GM23338 (cell line): ENCODE measurements around the gene KCNK10.

Source experiments
- CREB1 ChIP-seq: fragments of 250-450 bp; sonication (Bioruptor Pico); IDR thresholded peaks from 2 replicates; pipeline ENCODE4 v1.5.0; 2020; ENCODE audit warnings: low read depth, mild to moderate bottlenecking, moderate library complexity
- EZH2 ChIP-seq: fragments of 200-600 bp; sonication (generic); IDR thresholded peaks from one replicate; pipeline ENCODE4 v1.8.0; 2017; ENCODE audit warnings: antibody characterized with exemption, mild to moderate bottlenecking, low read depth; ENCODE audit not compliant: unreplicated experiment
- POLR2AphosphoS5 ChIP-seq: IDR thresholded peaks from 2 replicates; pipeline ENCODE4 v1.6.1; 2016; ENCODE audit warnings: antibody characterized with exemption, low read depth
- ZNF114 ChIP-seq: fragments of 250-450 bp; sonication (Bioruptor Pico); IDR thresholded peaks from 2 replicates; pipeline ENCODE4 v1.5.0; 2020; ENCODE audit warnings: mild to moderate bottlenecking, moderate library complexity
- TF ChIP-seq, protein P1 (sequence below), 2 experiments: fragments of 200-600 bp in 1 of 2; sonication (generic) in 1 of 2; conservative IDR thresholded peaks; 2 replicates each; pipeline versions ENCODE4 v1.5.1 to v1.6.1; 2016 to 2017; ENCODE audit warnings: antibody characterized with exemption in 2 of 2, low read depth in 2 of 2, mild to moderate bottlenecking in 2 of 2, moderate library complexity in 1 of 2
- TF ChIP-seq, protein P2 (sequence below): IDR thresholded peaks from one replicate; pipeline ENCODE4 v1.6.1; 2018; ENCODE audit warnings: antibody characterized with exemption; ENCODE audit not compliant: unreplicated experiment

DNA sequence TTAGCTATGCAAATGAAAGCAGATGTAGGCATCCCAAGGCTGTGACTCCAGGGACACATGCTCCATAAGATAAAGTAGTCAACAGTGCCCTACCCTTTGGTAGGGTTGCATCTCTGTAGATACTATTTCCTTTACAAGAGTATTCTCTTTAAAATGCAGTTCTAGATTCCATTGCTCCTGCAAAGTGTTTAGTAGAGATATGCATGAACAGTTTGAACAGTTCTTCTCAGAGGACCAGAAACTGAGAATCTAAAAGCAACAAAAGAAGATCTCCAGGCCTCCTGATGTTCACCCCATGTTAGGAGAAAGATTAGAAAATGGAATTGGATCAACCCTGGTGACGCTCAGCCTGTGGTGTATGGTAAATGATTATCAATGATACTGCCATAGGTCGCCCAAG is 121.2 kb downstream of the KCNK10 start:
- TF ChIP-seq, protein P1, sequence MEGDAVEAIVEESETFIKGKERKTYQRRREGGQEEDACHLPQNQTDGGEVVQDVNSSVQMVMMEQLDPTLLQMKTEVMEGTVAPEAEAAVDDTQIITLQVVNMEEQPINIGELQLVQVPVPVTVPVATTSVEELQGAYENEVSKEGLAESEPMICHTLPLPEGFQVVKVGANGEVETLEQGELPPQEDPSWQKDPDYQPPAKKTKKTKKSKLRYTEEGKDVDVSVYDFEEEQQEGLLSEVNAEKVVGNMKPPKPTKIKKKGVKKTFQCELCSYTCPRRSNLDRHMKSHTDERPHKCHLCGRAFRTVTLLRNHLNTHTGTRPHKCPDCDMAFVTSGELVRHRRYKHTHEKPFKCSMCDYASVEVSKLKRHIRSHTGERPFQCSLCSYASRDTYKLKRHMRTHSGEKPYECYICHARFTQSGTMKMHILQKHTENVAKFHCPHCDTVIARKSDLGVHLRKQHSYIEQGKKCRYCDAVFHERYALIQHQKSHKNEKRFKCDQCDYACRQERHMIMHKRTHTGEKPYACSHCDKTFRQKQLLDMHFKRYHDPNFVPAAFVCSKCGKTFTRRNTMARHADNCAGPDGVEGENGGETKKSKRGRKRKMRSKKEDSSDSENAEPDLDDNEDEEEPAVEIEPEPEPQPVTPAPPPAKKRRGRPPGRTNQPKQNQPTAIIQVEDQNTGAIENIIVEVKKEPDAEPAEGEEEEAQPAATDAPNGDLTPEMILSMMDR (conservative IDR thresholded peaks at IDR 0.05; ENCODE audit: low read depth in 2 of 2), result no peak
- TF ChIP-seq POLR2AphosphoS5 (no peak), EZH2 (no peak), CREB1 (CRISPR knock-in tag) (no peak), ZNF114 (CRISPR knock-in tag) (no peak)
- TF ChIP-seq, protein P2, sequence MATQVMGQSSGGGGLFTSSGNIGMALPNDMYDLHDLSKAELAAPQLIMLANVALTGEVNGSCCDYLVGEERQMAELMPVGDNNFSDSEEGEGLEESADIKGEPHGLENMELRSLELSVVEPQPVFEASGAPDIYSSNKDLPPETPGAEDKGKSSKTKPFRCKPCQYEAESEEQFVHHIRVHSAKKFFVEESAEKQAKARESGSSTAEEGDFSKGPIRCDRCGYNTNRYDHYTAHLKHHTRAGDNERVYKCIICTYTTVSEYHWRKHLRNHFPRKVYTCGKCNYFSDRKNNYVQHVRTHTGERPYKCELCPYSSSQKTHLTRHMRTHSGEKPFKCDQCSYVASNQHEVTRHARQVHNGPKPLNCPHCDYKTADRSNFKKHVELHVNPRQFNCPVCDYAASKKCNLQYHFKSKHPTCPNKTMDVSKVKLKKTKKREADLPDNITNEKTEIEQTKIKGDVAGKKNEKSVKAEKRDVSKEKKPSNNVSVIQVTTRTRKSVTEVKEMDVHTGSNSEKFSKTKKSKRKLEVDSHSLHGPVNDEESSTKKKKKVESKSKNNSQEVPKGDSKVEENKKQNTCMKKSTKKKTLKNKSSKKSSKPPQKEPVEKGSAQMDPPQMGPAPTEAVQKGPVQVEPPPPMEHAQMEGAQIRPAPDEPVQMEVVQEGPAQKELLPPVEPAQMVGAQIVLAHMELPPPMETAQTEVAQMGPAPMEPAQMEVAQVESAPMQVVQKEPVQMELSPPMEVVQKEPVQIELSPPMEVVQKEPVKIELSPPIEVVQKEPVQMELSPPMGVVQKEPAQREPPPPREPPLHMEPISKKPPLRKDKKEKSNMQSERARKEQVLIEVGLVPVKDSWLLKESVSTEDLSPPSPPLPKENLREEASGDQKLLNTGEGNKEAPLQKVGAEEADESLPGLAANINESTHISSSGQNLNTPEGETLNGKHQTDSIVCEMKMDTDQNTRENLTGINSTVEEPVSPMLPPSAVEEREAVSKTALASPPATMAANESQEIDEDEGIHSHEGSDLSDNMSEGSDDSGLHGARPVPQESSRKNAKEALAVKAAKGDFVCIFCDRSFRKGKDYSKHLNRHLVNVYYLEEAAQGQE, result no peak
